ENCODE results near the gene GNG7. TPM values are rescaled to one million over a fixed set of nuclear protein-coding genes. Genes with fewer than 3 reads are reported as not detected.
"Not testable (repeated sequence)": the region's sequence is repeated elsewhere in the genome, so short reads cannot be mapped to it uniquely, and the experiment has no call there.

GNG7 gene
- polyA plus RNA-seq, 1 experiment = 0.57 TPM

- Histone ChIP-seq H3K4me3 (ENCODE audit: low read depth, low read length) (no peak overlapping the region), H3K9me3 (ENCODE audit: control insufficient read depth, insufficient read depth, low read length) (peaks cover 9% of the 10 kb centered on the region), H3K27me3 (ENCODE audit: control insufficient read depth, insufficient read depth, low read length) (no peaks in the 10 kb centered on the region), H3K27ac (ENCODE audit: low read depth, low read length) (no peak overlapping the region)
- CTCF ChIA-PET = interaction anchor here (1.3 kb wide), 1 partner anchor 73 kb away, joined by 3 read pairs; no protein-coding TSS in a partner anchor
- TF ChIP-seq CTCF (IDR thresholded peaks at IDR 0.05; ENCODE audit: low read depth, low read length) = no peak
- DNase-seq (ENCODE audit: low read depth, low spot score) = no peak
- POLR2A ChIA-PET = interaction anchor here (0.7 to 1.4 kb wide), 4 partner anchors 28 to 71 kb away, joined by 4 to 13 read pairs (median 8); partner anchors contain the start of gene GADD45B
These were observed 155.3 kb downstream of the GNG7 start for GRCh38 chr19:2547033-2547680.

GRCh38 chr19:2546128-2547032 is 156.1 kb downstream of the GNG7 start:
- H3K27ac ChIP-seq (ENCODE audit: low read depth, low read length) = no peak overlapping the region
- CTCF ChIA-PET = interaction anchor here (1.3 kb wide), 1 partner anchor 72 kb away, joined by 3 read pairs; no protein-coding TSS in a partner anchor

GRCh38 chr19:2545416-2546127 is 156.9 kb downstream of the GNG7 start:
- not testable (repeated sequence) for H3K9me3 ChIP-seq (ENCODE audit: control insufficient read depth, insufficient read depth, low read length); H3K4me3 ChIP-seq (ENCODE audit: low read depth, low read length); DNase-seq (ENCODE audit: low read depth, low spot score); H3K27me3 ChIP-seq (ENCODE audit: control insufficient read depth, insufficient read depth, low read length); H3K27ac ChIP-seq (ENCODE audit: low read depth, low read length)
- ChIA-PET POLR2A (interaction anchor here (5.3 kb wide), 1 partner anchor 68 kb away, joined by 266 read pairs; the partner anchor contains the start of gene GADD45B), CTCF (interaction anchor here (1.3 kb wide), 1 partner anchor 71 kb away, joined by 3 read pairs; no protein-coding TSS in a partner anchor)

More at GRCh38 chr19:2546128-2547032, 156.1 kb downstream of the GNG7 start:
- no peaks in the 10 kb centered on the region for H3K27me3 ChIP-seq (ENCODE audit: control insufficient read depth, insufficient read depth, low read length)
- peaks cover 9% of the 10 kb centered on the region for H3K9me3 ChIP-seq (ENCODE audit: control insufficient read depth, insufficient read depth, low read length)
- no peak overlapping the region for H3K4me3 ChIP-seq (ENCODE audit: low read depth, low read length)
- POLR2A ChIA-PET = interaction anchor here (0.9 to 1.1 kb wide), 2 partner anchors 33 to 70 kb away, joined by 4 to 13 read pairs; partner anchors contain the start of gene GADD45B
- DNase-seq (ENCODE audit: low read depth, low spot score) = no peak
- no peak for TF ChIP-seq CTCF (IDR thresholded peaks at IDR 0.05; ENCODE audit: low read depth, low read length)

- CTCF ChIA-PET = interaction anchor here (1.7 to 3.0 kb wide), 2 partner anchors 34 to 71 kb away, joined by 4 to 14 read pairs; no protein-coding TSS in a partner anchor
These were observed 157.7 kb downstream of the GNG7 start for GRCh38 chr19:2544576-2545415.

More at GRCh38 chr19:2544576-2545415, 157.7 kb downstream of the GNG7 start:
- no peak for DNase-seq (ENCODE audit: low read depth, low spot score)
- POLR2A ChIA-PET = interaction anchor here (5.3 kb wide), 1 partner anchor 68 kb away, joined by 266 read pairs; the partner anchor contains the start of gene GADD45B
- no peak for TF ChIP-seq CTCF (IDR thresholded peaks at IDR 0.05; ENCODE audit: low read depth, low read length)
- Histone ChIP-seq H3K27ac (ENCODE audit: low read depth, low read length) (peak overlapping the region; percentile 47), H3K4me3 (ENCODE audit: low read depth, low read length) (no peak overlapping the region), H3K9me3 (ENCODE audit: control insufficient read depth, insufficient read depth, low read length) (peaks cover 9% of the 10 kb centered on the region), H3K27me3 (ENCODE audit: control insufficient read depth, insufficient read depth, low read length) (no peaks in the 10 kb centered on the region)
